ENCODE results near the gene ADGRE3.

DNA sequence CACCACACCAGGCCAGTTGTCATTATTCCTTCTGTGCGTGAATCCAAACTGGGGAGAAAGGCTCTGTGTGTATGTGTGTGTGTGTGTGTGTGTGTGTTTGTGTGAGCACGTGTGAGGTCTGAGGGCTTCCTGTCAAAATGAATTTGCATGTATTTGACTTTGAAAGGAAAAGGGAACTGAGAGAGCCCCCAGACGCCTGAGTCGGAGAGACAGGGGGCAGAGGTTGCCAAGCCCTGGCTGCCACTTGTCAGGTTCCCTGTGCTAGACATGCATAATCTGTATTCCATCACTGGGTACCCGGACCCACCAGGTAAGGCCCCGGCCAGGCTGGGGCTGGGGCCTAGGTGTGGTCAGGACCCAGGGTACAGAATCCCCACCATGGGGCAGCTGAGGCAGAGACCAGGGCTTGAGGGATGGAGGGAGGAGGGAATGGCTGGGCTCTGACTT lies 91.7 kb downstream of the ADGRE3 start, which contains the start of gene CLEC17A:
- TF ChIP-seq, protein P1, sequence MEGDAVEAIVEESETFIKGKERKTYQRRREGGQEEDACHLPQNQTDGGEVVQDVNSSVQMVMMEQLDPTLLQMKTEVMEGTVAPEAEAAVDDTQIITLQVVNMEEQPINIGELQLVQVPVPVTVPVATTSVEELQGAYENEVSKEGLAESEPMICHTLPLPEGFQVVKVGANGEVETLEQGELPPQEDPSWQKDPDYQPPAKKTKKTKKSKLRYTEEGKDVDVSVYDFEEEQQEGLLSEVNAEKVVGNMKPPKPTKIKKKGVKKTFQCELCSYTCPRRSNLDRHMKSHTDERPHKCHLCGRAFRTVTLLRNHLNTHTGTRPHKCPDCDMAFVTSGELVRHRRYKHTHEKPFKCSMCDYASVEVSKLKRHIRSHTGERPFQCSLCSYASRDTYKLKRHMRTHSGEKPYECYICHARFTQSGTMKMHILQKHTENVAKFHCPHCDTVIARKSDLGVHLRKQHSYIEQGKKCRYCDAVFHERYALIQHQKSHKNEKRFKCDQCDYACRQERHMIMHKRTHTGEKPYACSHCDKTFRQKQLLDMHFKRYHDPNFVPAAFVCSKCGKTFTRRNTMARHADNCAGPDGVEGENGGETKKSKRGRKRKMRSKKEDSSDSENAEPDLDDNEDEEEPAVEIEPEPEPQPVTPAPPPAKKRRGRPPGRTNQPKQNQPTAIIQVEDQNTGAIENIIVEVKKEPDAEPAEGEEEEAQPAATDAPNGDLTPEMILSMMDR (IDR thresholded peaks at IDR 0.05; ENCODE audit: low read length), result no peak
- TF ChIP-seq EZH2 (IDR thresholded peaks at IDR 0.05; ENCODE audit: borderline replicate concordance, low read length), result no peak

All from OCI-LY1 (cell line).